Heart right ventricle (tissue), 16 donors: Measurements from ENCODE around the gene ERBB4. TPM values are rescaled to one million over a fixed set of nuclear protein-coding genes. Genes with fewer than 3 reads are reported as not detected.

ENCODE experiments used
- ATAC-seq, 8 donors: fragments of 200-7000 bp; cut with Tn5 transposase; one replicate each; pipeline ENCODE4 v1.9.1; 2020; ENCODE audit warnings: mild to moderate bottlenecking in 8 of 8, moderate library complexity in 8 of 8, moderate number of reproducible peaks in 1 of 8
- DNase-seq, 2 donors: peaks; one replicate each; pipeline ENCODE4 v3.0.0-alpha.2; 2020
- H3K27ac ChIP-seq, 10 donors: fragments of 200-600 bp; sonication (generic) in 2 of 10; one replicate each; pipeline versions ENCODE4 v1.5.0 to v1.8.0; 2020 to 2022; ENCODE audit warnings: mild to moderate bottlenecking in 3 of 10
- H3K27me3 ChIP-seq, 7 donors: fragments of 200-600 bp; one replicate each; pipeline ENCODE4 v1.8.0; 2021 to 2022; ENCODE audit warnings: mild to moderate bottlenecking in 2 of 7
- H3K36me3 ChIP-seq, 9 donors: fragments of 200-600 bp; sonication (generic) in 1 of 9; one replicate each; pipeline versions ENCODE4 v1.5.0 to v1.8.0; 2020 to 2022; ENCODE audit warnings: mild to moderate bottlenecking in 2 of 9
- H3K4me1 ChIP-seq, 9 donors: fragments of 200-600 bp; sonication (generic) in 1 of 9; one replicate each; pipeline versions ENCODE4 v1.5.0 to v1.8.0; 2020 to 2022; ENCODE audit warnings: mild to moderate bottlenecking in 4 of 9
- H3K4me3 ChIP-seq, 10 donors: fragments of 200-600 bp; sonication (generic) in 2 of 10; one replicate each; pipeline versions ENCODE4 v1.5.0 to v1.8.0; 2020 to 2022; ENCODE audit warnings: mild to moderate bottlenecking in 7 of 10, moderate library complexity in 2 of 10
- H3K9me3 ChIP-seq, 11 donors: fragments of 200-600 bp in 10 of 11; sonication (generic) in 2 of 11; one replicate each; pipeline versions ENCODE4 v1.5.0 to v1.8.0; 2013 to 2022; ENCODE audit warnings: mild to moderate bottlenecking in 2 of 11, control low read depth in 1 of 11, moderate library complexity in 1 of 11
- CTCF ChIP-seq, 9 donors: fragments of 200-600 bp; sonication (generic) in 2 of 9; IDR thresholded peaks; one replicate each; pipeline versions ENCODE4 v1.5.0 to v1.8.0; 2021 to 2022; ENCODE audit warnings: antibody characterized with exemption in 9 of 9, mild to moderate bottlenecking in 5 of 9, moderate library complexity in 1 of 9
- WGBS, 2 donors: extraction: QIAGEN DNeasy Blood & Tissue Kit; methylation state at CpG; one replicate each; pipeline ENCODE4 v1.1.7; 2013; ENCODE audit warnings: inconsistent platforms in 1 of 2; 5-methylcytosine and 5-hydroxymethylcytosine counted together
- intact Hi-C, 10 donors: fragments of 100-400 bp; cut with DNase I; formaldehyde crosslinking; loops; one replicate each; pipeline versions ENCODE4 v1.11.1 to v1.14.2; 2022
- polyA plus RNA-seq, 2 donors: library from polyadenylated mRNA; stranded (reverse); fragments of 200-250 nt; gene quantifications; one replicate each; pipeline ENCODE4 v1.2.3, GENCODE V29; 2013
- total RNA-seq, 10 donors: library from RNA; stranded (reverse); fragmentation: NEBNext Ultra II Directional in 3 of 10; extraction: Animal tissue kit (Norgen Biotek cat#: 25700) in 3 of 10; gene quantifications; one replicate each; pipeline versions ENCODE4 v1.2.1 to v1.2.4, GENCODE V29; 2021 to 2023
- donor health status: Arrhythmogenic right ventricular cardiomyopathy.
- donor health status: ischemic (EF 13 %, LVEDD 7.1; RV severe dilation, severe dysfunction).
- donor health status: healthy with polysubstance abuse.
- donor health status: DM: no; HTN: yes; CAD: no.
- donor health status: DM: no; HTN: no; CAD: no.
- donor health status: ischemic (EF 25% LVEDD 6.9; RV normal size, moderate dysfunction).
- donor health status: ischemic (EF 25% LVEDD 5.7; RV mildly dilated, moderate dysfunction).
- donor health status: healthy.
- donor health status: DM: yes; HTN: yes; CAD: no.
- donor health status: Ischemic cardiomyopathy.
- donor health status: ischemic (EF 35%, LVEDD 5.7; RV mildly dilated, moderate dysfunction).
- donor health status: nonischemic (EF 11% LVEDD 7.7; RV severe dilation, severe dysfunction).
- donor health status: DM: yes; HTN: yes; CAD: no.
- donor health status: PGD.
- donor health status: ischemic (EF 29% LVEDD 5.4; RV normal size, mild dysfunction).
- donor health status: nonischemic (EF 23%, LVEDD 6.1; RV moderate dilation, normal function).

Gene ERBB4
- total and polyA plus RNA-seq, 12 donors = 1.2 to 24.6 (median 16.1) TPM

DNA sequence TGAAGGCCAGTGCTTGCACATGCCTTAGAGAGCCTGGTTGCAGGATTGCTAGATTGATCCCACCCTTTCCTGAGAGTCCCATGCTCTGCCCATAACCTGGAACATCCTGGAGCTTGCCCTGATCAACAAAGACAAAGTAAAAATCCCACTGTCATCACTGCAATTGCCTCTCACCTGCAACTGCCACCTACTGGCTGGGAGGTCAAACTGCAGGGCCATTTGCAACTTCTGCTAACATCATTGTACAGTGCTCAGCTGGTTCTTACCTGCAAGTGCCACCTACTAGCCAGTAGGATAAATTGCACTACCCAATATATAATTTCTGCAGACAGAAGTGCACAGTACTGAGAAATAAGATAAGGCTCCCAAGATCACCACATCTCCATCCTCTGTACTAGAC, 1034.7 kb downstream of the ERBB4 start:
- peaks cover 0 to 27% (median 0%) of the 10 kb centered on the region in 11 donors for H3K9me3 ChIP-seq
- ATAC-seq (no peak), DNase-seq (no peak)
- no peaks in the 10 kb centered on the region for H3K27me3 ChIP-seq
- intact Hi-C loops = no loop called here
- H3K27ac ChIP-seq = no peak overlapping the region
- H3K36me3 ChIP-seq = no peaks in the 10 kb centered on the region
- TF ChIP-seq CTCF (IDR thresholded peaks at IDR 0.05) = no peak
- H3K4me1 ChIP-seq = peaks cover 0 to 6% (median 0%) of the 10 kb centered on the region in 9 donors
- no peak overlapping the region for H3K4me3 ChIP-seq

DNA sequence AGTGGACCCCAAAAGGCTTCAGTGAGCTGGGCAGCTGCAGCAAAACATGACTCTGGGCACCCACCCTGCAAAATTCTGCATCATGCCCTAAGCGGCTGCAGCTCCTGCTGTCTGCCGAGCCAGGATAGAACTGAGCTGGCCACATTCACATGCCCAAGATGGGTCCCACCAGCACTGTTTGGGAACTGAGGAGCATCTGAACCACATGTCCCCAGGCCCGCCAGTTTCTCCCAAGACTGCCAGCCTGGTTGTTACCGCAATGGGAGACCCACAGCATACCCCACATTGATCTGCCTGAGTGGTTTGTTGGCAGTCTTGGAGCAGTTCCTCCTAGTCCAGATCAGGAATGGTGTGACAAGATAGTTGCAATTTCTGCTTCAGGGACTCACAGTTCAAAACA, 1035.4 kb downstream of the ERBB4 start:
- DNase-seq (no peak), ATAC-seq (no peak)
- Histone ChIP-seq H3K4me1 (peaks cover 0 to 6% (median 0%) of the 10 kb centered on the region in 9 donors), H3K4me3 (no peak overlapping the region), H3K9me3 (peaks cover 0 to 24% (median 0%) of the 10 kb centered on the region in 11 donors), H3K27ac (no peak overlapping the region), H3K36me3 (no peaks in the 10 kb centered on the region), H3K27me3 (no peaks in the 10 kb centered on the region)
- intact Hi-C loops = no loop called here
- no peak for TF ChIP-seq CTCF (IDR thresholded peaks at IDR 0.05)
- WGBS, 2 donors = 92 to 95% methylated on average over 4 of the region's 4 CpGs

DNA sequence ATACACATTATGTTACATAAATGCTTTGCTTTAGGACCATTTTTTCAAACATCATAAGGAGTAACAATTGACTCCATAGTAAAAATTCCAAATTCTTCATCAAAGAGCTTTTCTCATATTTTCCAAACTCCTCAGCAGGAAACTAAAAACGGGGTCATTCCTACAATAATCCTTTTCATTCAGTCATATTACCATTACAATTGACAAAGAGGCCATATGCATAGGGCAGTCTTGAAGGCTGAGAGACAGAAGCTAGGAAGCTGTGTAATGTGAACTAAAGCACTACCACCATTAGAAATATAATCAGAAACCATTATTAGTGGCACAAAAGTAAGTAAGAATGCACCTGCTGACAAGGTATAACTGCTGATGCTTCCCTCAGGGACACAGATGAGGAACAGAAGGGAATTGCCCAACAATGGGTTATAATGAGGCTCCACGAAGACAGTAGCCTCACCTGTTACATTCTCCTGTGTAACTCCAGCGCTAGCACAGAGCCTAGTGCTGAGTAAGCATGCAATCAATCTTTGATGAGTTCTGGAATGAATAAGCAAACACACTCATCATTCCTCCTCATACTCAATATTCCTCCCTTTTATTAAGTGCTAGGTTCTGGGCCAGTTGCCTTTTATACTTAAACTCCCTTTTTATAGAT, 1039.9 kb downstream of the ERBB4 start:
- DNase-seq (no peak), ATAC-seq (no peak)
- 47 to 55% methylated on average over 3 of the region's 3 CpGs for WGBS, 2 donors
- intact Hi-C loops = no loop called here
- H3K27me3 ChIP-seq = no peaks in the 10 kb centered on the region
- no peak overlapping the region for H3K4me3 ChIP-seq
- no peak for TF ChIP-seq CTCF (IDR thresholded peaks at IDR 0.05)
- no peaks in the 10 kb centered on the region for H3K36me3 ChIP-seq
- H3K27ac ChIP-seq = no peak overlapping the region
- H3K9me3 ChIP-seq = no peaks in the 10 kb centered on the region
- peaks cover 0 to 6% (median 0%) of the 10 kb centered on the region in 9 donors for H3K4me1 ChIP-seq

DNA sequence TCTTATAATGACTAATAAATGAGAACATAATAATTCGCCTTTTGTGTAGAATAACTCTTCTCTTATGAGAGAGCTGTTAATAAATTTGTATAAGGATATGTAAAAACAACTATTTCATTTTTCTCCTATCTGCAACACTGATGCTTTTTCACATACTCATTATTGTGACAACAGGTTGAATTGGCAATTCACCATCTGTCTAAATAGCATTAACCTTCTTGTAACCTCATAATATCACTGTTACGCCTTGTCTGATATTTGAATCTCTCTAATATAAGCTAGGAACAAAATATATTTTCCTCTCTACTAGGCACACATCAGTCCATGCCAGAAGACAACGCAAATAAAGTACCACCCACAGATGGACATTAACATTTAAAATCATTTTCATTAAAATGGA, 1043.3 kb downstream of the ERBB4 start:
- H3K36me3 ChIP-seq = no peaks in the 10 kb centered on the region
- DNase-seq (no peak), ATAC-seq (no peak)
- H3K27ac ChIP-seq = no peak overlapping the region
- intact Hi-C loops = no loop called here
- no peaks in the 10 kb centered on the region for H3K27me3 ChIP-seq
- WGBS, 2 donors = 83 to 88% methylated on average over 3 of the region's 3 CpGs
- no peak for TF ChIP-seq CTCF (IDR thresholded peaks at IDR 0.05)
- H3K9me3 ChIP-seq = no peaks in the 10 kb centered on the region
- no peak overlapping the region for H3K4me3 ChIP-seq
- peaks cover 0 to 1% (median 0%) of the 10 kb centered on the region in 9 donors for H3K4me1 ChIP-seq
